ENCODE data around the gene ZNF575. TPM values are rescaled to one million over a fixed set of nuclear protein-coding genes. Genes with fewer than 3 reads are reported as not detected.

Gene ZNF575
- total RNA-seq, 2 experiments from 2014 or later = 2.6 to 2.7 TPM

DNA sequence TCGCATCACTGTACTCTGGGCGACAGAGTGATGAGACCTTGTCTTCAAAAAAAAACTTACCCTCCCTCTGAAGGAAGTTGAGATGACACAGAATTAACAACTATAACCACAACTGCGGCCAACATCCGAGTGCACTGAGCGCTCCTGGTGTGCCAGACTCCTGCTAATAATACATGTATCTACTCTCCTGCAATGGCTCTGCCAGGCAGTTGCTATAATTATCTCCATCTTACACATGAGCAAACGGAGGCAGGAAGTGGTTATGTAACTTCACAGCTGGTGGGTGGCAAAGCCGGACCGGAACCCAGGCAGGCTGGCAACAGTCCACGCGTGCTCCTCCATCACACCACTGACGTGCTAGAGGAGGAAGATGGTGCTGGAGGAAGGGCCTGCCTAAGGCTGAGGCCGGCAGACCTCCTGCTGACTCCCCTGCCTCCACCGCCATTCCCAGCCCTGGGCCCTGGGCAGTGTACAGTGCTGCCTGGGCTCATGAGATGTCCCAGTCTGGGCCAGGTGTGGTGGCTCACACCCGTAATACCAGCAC is 29.8 kb downstream of the ZNF575 start:
- ATAC-seq (ENCODE audit: poor library complexity) = peak; percentile 89
- Mint-ChIP-seq H3K27ac (peak overlapping the region; percentile 96), H3K36me3 (ENCODE audit: low read depth) (peaks cover 38% of the 10 kb centered on the region), H3K9me3 (no peaks in the 10 kb centered on the region), H3K4me1 (ENCODE audit: low read depth) (peaks cover 62% of the 10 kb centered on the region), H3K4me3 (peak overlapping the region; percentile 85), H3K27me3 (no peaks in the 10 kb centered on the region)
- Histone ChIP-seq H3K9me3 (ENCODE audit: control insufficient read depth in 1 of 2, insufficient read depth in 1 of 2, low read length in 2 of 2) (no peaks in the 10 kb centered on the region), H3K27ac (ENCODE audit: low read depth in 1 of 2, low read length in 2 of 2) (peak overlapping the region; percentile 82 to 93), H3K4me1 (ENCODE audit: insufficient read depth, low read length) (peaks cover 50% of the 10 kb centered on the region), H3K27me3 (ENCODE audit: control insufficient read depth in 1 of 2, insufficient read depth in 2 of 2, low read length in 2 of 2) (no peaks in the 10 kb centered on the region), H3K4me3 (ENCODE audit: low read length) (peak overlapping the region; percentile 47), H3K36me3 (ENCODE audit: insufficient read depth, low read length) (peaks cover 14% of the 10 kb centered on the region)
- POLR2A ChIA-PET = interaction anchor here (0.6 to 6.4 kb wide), 7 partner anchors 9 to 99 kb away, joined by 4 to 40 read pairs (median 4); partner anchors contain the start of genes CADM4, IRGQ, XRCC1 and ZNF575
- intact Hi-C loops (cut with DNase I, micrococcal nuclease) = loop anchor here in 1 of 2 experiments (5.0 kb wide), 1 partner anchor 35 kb away; the partner anchor contains the start of gene ETHE1
- peak; percentile 56 to 96 (median 74) for DNase-seq
- CTCF ChIA-PET = interaction anchor here (6.0 kb wide), 1 partner anchor 32 kb away, joined by 31 read pairs; the partner anchor contains the start of genes IRGQ and ZNF576
- TF ChIP-seq, protein P1, sequence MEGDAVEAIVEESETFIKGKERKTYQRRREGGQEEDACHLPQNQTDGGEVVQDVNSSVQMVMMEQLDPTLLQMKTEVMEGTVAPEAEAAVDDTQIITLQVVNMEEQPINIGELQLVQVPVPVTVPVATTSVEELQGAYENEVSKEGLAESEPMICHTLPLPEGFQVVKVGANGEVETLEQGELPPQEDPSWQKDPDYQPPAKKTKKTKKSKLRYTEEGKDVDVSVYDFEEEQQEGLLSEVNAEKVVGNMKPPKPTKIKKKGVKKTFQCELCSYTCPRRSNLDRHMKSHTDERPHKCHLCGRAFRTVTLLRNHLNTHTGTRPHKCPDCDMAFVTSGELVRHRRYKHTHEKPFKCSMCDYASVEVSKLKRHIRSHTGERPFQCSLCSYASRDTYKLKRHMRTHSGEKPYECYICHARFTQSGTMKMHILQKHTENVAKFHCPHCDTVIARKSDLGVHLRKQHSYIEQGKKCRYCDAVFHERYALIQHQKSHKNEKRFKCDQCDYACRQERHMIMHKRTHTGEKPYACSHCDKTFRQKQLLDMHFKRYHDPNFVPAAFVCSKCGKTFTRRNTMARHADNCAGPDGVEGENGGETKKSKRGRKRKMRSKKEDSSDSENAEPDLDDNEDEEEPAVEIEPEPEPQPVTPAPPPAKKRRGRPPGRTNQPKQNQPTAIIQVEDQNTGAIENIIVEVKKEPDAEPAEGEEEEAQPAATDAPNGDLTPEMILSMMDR (IDR thresholded peaks at IDR 0.05) = no peak

DNA sequence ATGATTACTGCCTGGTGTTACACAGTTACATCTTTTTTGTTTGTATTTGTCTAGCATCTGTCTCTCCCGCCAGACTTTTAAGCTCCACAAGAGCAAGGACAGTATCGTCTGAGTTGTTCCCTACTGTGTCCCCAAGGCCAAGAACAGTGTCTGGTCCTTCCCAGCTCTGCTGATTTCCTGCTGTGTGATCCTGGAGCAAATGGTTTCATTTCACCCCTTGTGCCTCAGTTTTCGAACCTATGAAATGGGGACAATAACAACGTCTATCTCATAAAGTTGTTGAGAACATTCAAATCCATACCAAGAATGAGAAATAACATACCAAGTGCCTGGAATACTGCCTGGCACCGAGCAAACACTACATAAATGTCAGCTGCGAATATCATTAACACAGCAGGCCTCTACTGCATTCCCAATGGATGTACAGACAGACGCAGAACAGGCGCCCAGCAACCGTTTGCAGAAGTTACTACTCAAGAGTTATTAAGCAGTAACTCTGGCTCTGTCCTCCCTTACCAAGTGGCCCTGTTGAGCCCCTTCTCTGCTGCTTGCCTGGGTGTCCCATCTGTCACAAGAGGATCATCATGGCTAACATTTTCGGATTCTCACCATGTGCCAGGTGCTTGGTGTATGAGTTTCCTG is 30.9 kb downstream of the ZNF575 start:
- H3K4me3 ChIP-seq (ENCODE audit: low read length) = no peak overlapping the region
- Mint-ChIP-seq H3K4me3 (peak overlapping the region; percentile 28), H3K27me3 (no peaks in the 10 kb centered on the region), H3K36me3 (ENCODE audit: low read depth) (peaks cover 29% of the 10 kb centered on the region), H3K9me3 (no peaks in the 10 kb centered on the region), H3K4me1 (ENCODE audit: low read depth) (peaks cover 62% of the 10 kb centered on the region), H3K27ac (peak overlapping the region; percentile 96)
- intact Hi-C loops (cut with DNase I, micrococcal nuclease) = loop anchor here in 1 of 2 experiments (5.0 kb wide), 1 partner anchor 37 kb away; the partner anchor contains the start of gene ETHE1
- peak overlapping the region; percentile 82 to 93 for H3K27ac ChIP-seq (ENCODE audit: low read depth in 1 of 2, low read length in 2 of 2)
- TF ChIP-seq, protein P1 (IDR thresholded peaks at IDR 0.05) = no peak
- POLR2A ChIA-PET = interaction anchor here (1.1 to 6.4 kb wide), 3 partner anchors 9 to 32 kb away, joined by 3 to 40 read pairs (median 5); partner anchors contain the start of genes IRGQ and ZNF576
- H3K9me3 ChIP-seq (ENCODE audit: control insufficient read depth in 1 of 2, insufficient read depth in 1 of 2, low read length in 2 of 2) = no peaks in the 10 kb centered on the region
- H3K4me1 ChIP-seq (ENCODE audit: insufficient read depth, low read length) = peaks cover 50% of the 10 kb centered on the region
- CTCF ChIA-PET = interaction anchor here (1.1 to 6.0 kb wide), 2 partner anchors 9 to 31 kb away, joined by 5 to 31 read pairs; partner anchors contain the start of genes IRGQ and ZNF576
- ATAC-seq (ENCODE audit: poor library complexity) = no peak
- no peak for DNase-seq
- peaks cover 8% of the 10 kb centered on the region for H3K36me3 ChIP-seq (ENCODE audit: insufficient read depth, low read length)
- no peaks in the 10 kb centered on the region for H3K27me3 ChIP-seq (ENCODE audit: control insufficient read depth in 1 of 2, insufficient read depth in 2 of 2, low read length in 2 of 2)

DNA sequence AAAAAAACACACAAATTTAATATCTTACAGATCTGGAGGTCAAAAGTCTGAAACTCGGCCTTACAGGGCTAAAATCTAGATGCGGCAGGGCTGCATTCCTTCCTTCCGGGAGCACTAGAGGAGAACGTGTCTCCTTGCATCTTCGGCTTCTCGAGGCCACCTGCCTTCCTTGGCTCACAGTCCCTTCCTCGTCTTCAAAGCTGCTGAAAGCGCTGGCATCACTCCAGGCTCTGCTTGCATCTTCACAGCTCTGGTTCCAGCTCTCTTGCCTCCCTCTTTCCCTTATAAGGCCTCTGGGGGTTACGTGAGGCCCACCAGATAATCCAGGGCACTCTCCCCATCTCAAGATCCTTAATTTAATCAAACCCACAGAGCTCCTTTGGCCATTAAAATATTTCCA is 31.8 kb downstream of the ZNF575 start:
- H3K27ac Mint-ChIP-seq = peak overlapping the region; percentile 96
- no peak for ATAC-seq (ENCODE audit: poor library complexity)
- intact Hi-C loops (cut with DNase I, micrococcal nuclease) = loop anchor here in 1 of 2 experiments (5.0 kb wide), 1 partner anchor 37 kb away; the partner anchor contains the start of gene ETHE1
- H3K4me1 Mint-ChIP-seq (ENCODE audit: low read depth) = peaks cover 61% of the 10 kb centered on the region
- no peaks in the 10 kb centered on the region for H3K9me3 ChIP-seq (ENCODE audit: control insufficient read depth in 1 of 2, insufficient read depth in 1 of 2, low read length in 2 of 2)
- H3K27me3 ChIP-seq (ENCODE audit: control insufficient read depth in 1 of 2, insufficient read depth in 2 of 2, low read length in 2 of 2) = no peaks in the 10 kb centered on the region
- peaks cover 50% of the 10 kb centered on the region for H3K4me1 ChIP-seq (ENCODE audit: insufficient read depth, low read length)
- DNase-seq = peak in 1 of 14 experiments; percentile 23
- H3K36me3 Mint-ChIP-seq (ENCODE audit: low read depth) = peaks cover 24% of the 10 kb centered on the region
- no peaks in the 10 kb centered on the region for H3K27me3 Mint-ChIP-seq
- H3K4me3 Mint-ChIP-seq = peak overlapping the region; percentile 23
- CTCF ChIA-PET = interaction anchor here (0.6 to 1.3 kb wide), 3 partner anchors 10 to 54 kb away, joined by 3 to 5 read pairs (median 5); no protein-coding TSS in a partner anchor
- TF ChIP-seq, protein P1 (IDR thresholded peaks at IDR 0.05) = no peak
- POLR2A ChIA-PET = interaction anchor here (0.6 to 6.4 kb wide), 5 partner anchors 9 to 64 kb away, joined by 3 to 40 read pairs (median 4); partner anchors contain the start of genes IRGQ, PHLDB3 and ZNF576
- H3K27ac ChIP-seq (ENCODE audit: low read depth in 1 of 2, low read length in 2 of 2) = no peak overlapping the region
- no peaks in the 10 kb centered on the region for H3K9me3 Mint-ChIP-seq
- no peak overlapping the region for H3K4me3 ChIP-seq (ENCODE audit: low read length)
- peaks cover 8% of the 10 kb centered on the region for H3K36me3 ChIP-seq (ENCODE audit: insufficient read depth, low read length)

Data from CD4-positive, alpha-beta T cell (primary cell).